Ramos (cell line): ENCODE measurements around the gene NSD2.
"Not testable (repeated sequence)": the region's sequence is repeated elsewhere in the genome, so short reads cannot be mapped to it uniquely, and the experiment has no call there.

Experiments
- in situ Hi-C: fragments of 300-500 bp; cut with MboI; formaldehyde crosslinking; loops from one replicate; pipeline ENCODE4 v1.14.3; 2022; ENCODE audit warnings: low sequenced_read_pairs; ENCODE audit not compliant: unreplicated experiment

Gene NSD2

DNA sequence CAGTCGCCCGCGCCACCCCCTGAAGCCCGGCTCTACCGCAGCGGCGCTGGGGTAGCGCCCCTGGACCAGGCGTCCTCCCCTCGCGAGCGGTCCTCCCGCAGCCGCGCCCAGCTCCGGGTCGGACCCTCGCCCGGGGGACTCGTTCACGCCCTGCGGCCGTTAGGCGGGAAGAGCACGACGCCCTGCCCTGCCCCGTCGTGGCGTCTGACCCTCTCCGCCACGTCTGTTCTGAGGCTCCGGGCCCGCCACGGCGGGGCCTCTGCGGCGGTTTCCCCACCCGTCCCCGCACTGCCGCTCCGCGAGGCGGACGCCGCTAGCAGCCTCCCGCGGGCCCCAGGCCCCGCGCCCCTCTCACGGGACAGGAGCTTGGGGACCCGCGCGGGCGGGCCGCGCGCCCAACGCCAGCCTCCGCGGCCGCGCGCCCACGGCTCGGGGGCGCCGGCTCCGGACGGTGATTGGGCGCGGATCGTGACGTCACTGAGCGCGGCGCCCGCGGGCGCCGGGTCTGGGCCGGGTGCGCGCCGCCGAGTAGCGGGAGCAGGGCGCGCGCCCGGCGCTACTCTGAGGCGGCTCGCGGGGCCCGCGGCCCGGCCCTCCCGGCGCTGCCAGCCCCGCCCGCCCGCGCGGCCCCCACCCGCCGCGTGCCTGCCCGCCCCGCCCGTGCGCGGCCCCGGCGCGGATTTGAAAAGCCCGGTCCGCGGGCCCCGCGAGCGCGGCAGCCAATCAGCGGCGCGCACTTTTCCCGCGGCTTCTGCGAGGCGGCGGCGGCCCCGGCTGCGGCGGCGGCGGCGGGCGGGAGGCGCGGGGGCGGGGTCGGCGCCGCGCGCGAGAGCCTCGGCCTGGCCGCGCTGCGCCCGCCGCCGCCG is at the start of gene NSD2:
NSD2 (plus strand) TSS at position 816 of the 866 bp plus-strand sequence. CDS start 29,262 bp downstream, outside the sequence.
- in situ Hi-C loops, result no loop called here

DNA sequence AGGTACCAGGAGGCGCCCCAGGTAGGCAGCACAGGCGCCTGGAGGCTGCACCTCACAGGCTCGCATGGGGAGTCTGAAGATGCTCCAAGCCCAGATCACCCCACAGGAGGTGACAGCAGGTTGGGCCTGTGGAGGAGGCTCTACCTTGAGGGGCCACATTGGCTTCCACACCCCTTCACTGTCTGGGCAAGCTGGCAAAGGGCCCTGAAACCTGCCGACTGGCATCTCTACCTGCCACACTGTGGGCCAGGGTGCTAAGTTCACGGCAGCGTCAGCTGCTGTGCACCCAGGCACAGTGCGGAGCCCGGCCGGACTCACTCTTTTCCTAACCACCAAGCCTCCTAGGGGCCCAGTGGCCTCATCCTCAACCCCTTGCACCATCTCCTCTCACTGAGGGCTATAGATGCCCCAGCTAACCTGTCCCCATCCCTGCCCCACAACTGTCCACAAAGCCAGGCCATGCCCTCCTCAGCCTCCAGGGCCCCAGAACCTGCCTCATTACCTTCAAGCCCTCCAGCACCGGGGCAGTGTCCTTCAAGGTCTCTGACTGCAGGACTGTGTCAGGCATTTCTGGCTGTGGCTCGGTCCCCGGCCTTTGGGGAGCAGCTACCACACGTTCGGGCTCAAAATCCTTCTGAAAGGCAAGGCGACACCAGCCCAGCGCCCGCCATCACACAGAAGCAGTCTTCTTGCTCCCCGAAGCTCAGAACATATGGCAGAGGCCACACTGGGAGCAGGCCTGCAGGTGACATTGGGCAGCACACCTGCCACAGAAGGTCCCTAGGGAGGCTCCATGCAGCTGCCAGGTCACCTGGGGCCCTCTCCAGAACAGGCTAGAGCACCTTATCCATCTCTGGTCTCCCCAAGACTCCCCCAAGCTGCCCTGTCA is 49.3 kb upstream of the NSD2 start:
- in situ Hi-C loops, result no loop called here

DNA sequence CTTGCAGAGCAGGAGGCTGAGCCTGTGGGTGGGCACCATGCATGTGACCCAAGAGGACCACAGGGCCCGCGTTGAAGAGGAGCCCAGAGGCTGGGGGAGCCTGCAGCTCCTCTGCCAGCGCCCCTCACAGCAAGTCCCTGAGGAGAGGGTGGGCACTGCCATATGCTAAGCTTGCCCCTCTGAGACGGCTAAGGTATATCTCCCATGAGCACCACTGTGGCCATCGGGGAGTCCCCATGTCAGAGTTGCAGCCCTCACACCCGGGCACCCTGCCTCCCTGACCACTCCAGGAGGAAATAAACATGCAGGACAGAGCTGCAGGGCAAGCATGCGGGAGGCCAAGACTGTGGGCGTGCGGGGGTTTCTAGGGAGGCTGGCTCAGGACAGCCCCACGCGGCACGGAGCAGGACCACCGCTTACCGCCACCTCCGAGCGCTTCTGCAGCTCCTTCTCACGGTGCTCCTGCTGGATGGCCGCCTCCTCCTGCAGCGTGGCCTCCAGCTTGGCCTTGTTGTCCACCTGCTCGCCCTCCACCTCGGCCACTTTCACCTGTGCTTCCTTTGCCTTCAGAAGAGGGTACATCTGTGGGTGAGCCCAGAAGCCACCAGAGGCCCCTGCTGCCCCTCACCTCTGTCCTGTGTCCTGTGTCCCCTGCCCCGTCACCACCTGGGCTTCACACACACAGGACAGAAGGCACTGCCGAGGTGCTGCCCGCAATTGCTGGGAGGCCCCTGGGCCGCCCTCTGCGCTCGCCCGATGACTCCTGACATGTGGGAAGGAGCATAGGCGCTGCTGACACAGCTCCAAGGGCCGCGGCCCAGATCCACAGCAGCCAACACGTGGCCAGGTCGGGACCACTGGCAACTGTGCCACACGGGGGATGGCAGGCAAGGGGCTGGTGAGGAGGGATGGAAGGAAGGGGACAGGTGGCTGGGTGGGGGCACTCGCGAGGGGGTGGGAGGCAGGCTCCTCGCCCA is 48.3 kb upstream of the NSD2 start:
- in situ Hi-C loops, result no loop called here

DNA sequence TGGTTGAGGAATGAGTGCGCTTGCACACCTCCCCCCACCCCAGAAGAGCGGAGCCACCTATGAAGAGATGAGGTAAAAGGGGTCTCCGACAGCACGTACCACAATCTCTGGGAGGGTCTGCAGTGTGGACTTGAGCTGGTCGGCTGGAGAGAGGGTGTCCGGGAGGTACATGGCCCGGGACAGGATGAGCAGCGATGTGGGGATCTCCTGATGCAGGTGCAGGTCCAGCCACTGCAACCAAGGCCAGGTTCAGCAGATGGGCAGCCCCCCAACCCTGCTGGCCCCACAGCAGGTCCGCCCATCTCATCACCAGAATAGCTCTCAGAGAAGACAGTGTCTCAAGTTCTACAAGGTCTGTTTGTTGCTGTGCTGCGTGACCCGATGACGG is 47.7 kb upstream of the NSD2 start:
- in situ Hi-C loops, result no loop called here

DNA sequence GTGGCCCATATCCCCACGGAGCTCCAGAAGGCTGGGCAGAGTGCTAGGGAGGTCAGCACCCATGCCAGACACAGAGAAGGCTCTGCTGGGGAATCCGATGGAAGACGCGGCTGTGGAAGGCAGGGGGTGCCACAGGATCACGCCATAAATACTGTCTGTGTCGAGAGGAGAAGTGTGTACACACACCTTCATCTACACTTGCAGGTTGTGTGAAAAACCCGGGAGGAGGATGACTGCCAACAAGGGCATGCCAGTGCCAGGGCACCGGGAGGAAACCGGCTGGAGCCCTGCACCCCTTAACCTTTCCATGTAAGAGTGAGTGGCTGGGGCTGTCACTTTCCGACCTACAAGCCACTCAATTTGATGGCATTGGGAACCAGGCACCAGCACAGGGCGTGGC is 46.4 kb upstream of the NSD2 start:
- in situ Hi-C loops, result no loop called here

DNA sequence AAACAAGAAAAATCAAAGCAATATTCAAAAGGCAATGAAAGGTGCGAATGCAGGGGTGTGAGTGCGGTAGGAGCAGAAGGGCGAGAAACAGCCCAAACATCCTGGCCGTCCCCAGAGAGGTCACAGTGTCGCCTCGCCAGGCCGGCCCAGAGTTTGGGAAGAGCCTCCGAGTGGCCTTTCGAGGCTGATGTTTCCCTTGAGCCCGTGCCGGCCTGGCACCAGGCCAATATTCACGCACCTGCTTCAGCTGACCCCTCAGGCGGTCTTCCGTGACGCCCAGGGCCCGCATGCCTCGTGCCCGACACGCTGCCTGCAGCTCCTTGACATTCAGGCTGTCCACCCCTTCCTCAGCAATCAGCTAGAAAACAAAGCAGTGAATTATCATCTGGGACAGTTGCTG is 45.9 kb upstream of the NSD2 start:
- in situ Hi-C loops, result no loop called here

DNA sequence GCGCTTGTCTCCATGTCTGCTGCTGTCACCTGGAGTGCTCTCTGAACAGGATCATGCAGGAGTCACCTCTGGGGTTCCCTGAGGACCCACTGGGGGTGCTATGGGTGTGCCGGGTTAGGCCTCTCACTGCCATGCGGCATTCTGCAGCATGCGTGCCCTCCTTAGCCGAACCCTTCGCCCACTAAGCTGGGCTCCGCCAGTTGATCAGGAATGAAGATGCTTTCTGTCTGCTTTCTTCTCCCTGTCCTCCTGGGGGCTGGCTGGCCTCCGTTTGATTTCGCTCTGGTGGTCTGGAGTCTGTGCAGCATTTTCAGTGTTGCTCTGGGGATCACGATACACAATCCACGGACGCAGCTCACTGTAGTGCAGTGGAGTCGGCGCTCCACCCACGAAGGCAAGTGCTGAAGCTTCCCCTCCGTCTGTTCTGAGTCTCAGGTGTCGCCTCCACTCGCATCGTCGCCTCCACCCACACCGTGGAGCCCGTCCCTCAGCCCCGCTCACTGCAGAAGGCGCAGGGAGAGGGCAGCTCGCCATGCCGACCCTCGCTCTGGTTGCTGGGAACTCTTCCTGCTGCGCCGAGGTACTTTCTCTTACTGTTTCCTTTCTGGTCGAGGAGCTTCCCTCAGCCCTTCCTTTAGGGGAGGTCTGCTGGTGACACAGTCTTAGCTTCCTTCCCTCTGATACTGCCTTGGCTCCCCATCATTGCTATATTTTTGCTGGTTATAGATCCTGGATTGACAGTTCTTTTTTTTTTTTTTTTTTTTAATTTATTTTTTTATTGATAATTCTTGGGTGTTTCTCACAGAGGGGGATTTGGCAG is 44.5 kb upstream of the NSD2 start:
- in situ Hi-C loops, result no loop called here

DNA sequence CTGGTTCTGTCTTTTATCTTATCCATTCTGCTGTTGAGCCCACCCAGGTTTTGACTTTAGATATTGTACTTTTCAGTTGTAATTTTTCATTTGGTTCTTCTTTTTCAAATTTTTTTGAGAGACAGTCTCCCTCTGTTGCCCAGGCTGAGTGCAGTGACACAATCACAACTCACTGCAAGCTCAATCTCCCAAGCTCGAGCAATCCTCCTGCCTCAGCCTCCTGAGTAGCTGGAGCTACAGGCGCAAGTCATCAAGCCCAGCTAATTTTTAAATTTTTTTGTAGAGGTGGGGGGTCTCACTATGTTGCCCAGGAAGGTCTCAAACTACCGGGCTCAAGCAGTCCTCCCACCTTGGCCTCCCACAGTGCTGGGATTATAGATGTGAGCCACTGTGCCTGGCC is 41.0 kb upstream of the NSD2 start:
- in situ Hi-C loops, result no loop called here

DNA sequence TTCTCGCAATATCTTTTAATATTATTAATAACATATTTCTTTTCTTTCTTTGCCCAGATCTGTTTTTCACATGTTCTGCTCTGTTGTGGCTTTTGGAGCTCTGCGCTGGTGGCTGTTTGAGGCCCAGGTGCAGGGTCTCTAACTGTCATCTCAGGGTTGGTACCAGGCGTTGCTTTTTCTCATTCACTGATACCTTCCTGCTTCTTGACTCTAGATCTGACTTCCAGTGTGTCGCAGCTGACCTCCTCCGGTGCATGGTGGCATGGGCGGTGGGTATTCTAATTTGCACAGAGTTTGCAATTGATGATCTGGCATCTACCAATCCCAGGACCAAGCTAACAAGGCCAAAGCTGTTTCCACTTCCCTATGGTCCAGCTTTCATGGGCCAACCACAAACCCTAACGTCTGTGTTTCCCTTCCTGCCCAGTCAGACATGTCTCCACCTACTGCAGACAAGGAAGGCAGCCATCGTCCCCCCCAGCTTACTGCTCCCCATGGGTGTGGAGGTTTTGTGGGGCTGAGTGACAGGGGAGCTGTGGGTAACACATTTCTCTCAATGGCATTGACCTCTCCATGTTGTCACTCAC is 40.5 kb upstream of the NSD2 start:
- in situ Hi-C loops, result no loop called here

DNA sequence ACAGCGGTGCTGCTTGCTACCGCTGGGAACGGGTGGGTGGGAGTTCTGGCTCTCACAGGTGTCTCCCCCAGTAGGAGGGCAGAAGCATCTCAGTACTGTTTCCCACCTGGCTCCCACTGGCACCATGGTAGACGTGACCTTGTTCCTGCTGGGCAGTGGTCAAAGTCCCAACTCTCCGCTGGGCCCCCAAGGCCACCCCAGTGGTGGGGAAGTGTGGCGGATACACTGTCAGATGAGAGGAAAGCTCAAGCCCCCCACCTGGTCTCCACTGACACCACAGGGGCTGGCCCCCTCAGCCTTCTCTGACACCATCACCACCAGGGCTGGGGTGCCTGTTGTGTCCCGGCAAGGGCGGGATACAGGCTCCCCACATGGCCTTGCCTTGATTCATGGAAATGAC is 39.9 kb upstream of the NSD2 start:
- in situ Hi-C loops, result no loop called here

DNA sequence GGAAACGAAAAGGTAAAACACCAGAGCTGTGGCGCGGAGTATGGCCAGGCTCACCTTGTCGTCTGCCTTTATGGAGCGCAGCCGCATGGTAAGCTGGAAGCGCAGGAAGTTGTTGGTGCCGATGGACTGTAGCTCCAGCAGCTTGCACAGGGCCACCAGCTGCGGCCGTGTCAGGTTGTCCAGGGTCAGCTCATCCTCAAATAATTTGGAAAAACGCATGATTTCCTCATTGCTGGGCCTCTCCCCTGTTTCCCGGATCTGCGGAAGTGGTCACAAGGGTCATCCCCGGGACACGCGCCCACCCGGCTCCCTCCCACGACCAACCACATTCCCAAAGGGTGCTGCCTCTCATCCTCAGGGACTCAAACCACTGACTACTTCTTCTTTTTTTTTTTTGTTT is 38.5 kb upstream of the NSD2 start:
- in situ Hi-C loops, result no loop called here

DNA sequence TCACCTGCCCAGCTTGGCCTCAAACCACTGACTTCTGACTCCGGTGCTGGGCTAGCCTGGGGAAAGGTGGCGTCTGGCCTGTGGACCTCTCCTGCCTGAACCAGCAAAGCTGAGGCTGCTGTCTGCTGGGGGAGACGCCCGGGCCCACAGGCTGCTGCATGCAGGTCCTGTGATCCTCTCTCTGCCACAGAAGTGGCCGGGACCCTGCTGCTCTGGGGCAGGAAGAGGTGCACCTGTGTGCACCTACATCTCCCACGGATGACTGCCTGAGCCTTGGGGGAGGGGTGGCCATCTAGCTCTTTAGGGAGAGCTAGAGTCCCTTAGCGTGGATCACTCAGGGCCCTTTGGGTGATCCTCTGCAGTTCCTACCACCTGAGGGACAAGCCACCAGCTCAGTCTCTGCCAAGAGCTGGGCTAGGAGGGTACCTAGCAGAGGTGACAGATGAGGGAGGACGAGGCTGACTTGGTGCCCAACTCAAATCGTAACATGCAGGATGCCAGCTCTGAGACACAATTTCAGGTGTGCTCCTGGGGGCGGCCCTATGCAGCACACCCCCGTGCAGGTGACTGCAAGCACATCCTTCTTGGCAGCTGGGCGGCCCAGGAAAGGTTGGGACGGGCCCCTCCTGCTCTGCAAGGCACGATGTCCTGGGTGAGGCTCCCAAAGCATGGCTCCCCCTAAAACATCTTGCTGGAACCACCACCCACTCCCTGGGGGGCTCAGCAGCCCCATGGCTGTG is 37.7 kb upstream of the NSD2 start:
- in situ Hi-C loops, result no loop called here

DNA sequence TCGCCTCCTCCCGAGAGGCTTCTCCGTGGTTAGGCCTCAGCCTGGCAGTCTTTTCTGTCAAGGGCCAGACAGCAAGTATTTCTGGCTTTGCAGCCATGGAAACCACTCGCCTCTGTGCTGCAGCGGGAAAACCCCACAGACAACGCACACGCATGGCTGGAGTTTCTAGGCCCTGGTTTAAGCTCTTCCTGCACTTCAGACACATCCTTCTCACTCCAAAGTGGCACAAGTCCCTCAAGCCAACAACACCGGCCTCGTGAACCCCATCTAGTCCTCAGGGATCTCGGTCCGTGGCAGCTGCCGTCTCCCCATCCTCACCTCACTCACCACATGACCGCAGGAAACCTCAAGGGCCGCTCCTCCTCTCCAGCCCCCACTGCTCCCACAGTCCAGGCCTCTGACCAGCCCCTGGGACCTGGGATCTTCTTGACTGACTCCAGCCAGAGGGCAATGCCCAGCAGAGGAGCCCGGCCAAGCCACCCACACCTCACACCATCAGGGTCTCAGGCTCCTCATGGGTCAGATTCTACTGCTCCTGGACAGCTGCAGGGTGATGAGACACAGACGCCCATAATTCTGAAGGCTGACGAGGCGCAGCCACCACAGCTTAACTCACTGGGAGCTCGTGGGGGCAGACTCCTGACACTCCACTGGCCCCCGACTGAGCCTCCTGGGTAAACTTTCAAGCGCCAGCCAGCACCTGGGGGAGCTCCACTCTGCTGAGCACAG is 37.0 kb upstream of the NSD2 start:
- in situ Hi-C loops, result no loop called here

DNA sequence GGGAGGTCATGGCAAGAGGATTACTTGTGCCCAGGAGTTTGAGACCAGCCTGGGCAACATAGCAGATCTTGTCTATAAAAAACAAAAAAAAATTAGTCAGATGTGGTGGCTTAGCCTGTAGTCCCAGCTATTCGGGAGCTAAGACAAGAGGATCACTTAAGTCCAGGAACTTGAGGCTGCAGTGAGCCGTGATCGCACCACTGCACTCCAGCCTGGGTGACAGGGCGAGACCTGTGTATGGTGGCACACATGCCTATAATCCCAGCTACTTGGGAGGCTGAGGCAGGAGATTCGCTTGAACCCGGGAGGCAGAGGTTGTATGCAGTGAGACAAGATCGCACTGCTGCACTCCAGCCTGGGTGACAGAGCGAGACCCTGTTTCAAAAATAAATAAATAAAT is 35.4 kb upstream of the NSD2 start:
- in situ Hi-C loops, result not testable (repeated sequence)

DNA sequence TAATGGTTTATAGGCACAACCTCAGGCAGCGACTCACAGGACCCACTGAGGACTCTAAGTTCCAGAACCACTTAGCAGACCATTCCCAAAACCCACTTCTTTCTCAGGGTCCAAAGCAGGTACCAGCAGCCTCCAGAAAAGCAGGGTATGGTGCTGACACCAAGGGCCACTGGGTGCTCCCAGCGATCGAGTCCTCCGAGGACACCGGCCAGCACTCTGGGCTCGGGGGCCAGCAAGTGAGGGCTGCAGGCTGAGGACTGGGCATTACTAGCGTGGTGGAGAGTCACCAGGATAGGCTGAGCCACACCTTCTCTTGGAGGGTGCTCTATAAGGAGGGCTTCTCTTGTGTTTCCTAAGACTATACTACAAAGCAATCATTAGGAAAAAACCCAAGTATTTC is 34.5 kb upstream of the NSD2 start:
- in situ Hi-C loops, result no loop called here

DNA sequence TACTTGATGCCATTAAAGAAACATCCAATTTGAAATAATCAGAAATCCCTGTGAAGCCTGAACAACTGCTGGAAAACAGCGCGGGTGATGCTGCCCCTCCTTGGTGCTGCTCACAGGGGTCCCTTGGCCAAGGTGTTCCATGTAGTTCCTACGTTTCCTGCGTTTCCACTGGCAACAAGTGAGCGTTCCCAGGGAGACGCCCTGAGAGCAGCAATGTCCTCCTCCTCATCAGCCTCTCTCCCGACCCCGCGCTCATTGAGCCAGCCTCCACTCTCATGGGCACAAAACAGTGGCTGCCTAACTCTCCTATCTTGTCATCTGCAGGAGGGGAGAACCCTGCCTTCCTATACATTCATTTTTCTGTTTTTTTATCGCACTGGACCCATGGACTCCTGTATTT is 34.1 kb upstream of the NSD2 start:
- in situ Hi-C loops, result no loop called here

DNA sequence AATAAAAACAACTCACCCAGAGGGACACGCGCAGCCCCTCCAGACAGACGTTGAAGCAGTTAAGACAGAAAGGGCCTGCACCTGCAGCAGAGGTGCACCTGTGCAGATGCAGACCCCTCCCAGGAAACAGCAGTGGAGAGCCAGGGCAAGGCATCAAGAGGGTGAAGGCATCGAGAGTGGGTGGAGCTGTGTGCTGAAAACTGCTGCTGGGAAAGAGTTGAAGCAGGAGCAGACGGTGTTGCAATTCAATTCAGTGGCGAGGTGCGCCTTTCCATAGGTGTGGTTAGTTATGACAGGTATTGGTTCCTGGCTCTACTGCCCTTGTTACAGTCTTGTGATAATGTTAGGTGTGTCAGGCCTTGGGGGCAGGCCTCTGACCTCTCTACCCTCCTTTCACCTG is 31.9 kb upstream of the NSD2 start:
- in situ Hi-C loops, result no loop called here
